ENCODE data around the gene SLC36A3. TPM values are rescaled to one million over a fixed set of nuclear protein-coding genes. Genes with fewer than 3 reads are reported as not detected.
"Not testable (repeated sequence)": the region's sequence is repeated elsewhere in the genome, so short reads cannot be mapped to it uniquely, and the experiment has no call there.

Gene SLC36A3
- total RNA-seq, 3 donors from 2014 or later (not counting 1 experiment from before 2014, with no cell fraction given) = not detected

DNA sequence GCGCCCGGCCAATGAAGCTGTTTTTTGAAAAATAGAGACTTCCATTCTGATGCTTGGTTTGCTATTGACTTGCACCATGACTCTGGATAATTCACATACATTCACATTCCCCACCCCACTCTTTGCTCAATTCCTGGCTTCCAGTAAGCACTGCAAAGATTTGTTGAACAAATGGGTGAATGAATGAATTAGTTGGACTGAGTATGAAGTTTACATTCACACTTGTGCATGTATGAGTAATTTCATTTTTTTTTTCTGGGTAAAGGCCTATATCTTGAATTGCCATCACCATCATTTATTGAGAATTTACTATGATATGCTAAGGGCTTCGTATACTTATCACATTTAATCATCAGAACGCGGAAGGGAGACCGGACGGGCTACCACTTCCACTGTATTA, 65.9 kb downstream of the SLC36A3 start:
- DNase-seq (no peak), ATAC-seq (no peak)
- peaks cover 17% of the 10 kb centered on the region in 2 donors for H3K4me1 Mint-ChIP-seq
- Histone ChIP-seq H3K9me3 (ENCODE audit: control insufficient read depth, insufficient read depth, low read length) (no peaks in the 10 kb centered on the region), H3K36me3 (ENCODE audit: control insufficient read depth, insufficient read depth, low read length) (no peaks in the 10 kb centered on the region), H3K4me1 (ENCODE audit: control insufficient read depth, insufficient read depth, low read length) (peaks cover 21% of the 10 kb centered on the region), H3K27me3 (ENCODE audit: control insufficient read depth, insufficient read depth, low read length) (no peaks in the 10 kb centered on the region), H3K4me3 (ENCODE audit: low read length) (no peak overlapping the region), H3K27ac (ENCODE audit: low read length) (no peak overlapping the region)
- no peaks in the 10 kb centered on the region for H3K36me3 Mint-ChIP-seq
- intact Hi-C loops (cut with micrococcal nuclease) = loop anchor here (5.0 kb wide), 1 partner anchor 80 kb away; the partner anchor contains the start of gene ANXA6
- H3K9me3 Mint-ChIP-seq = no peaks in the 10 kb centered on the region
- H3K27me3 Mint-ChIP-seq (ENCODE audit: low read depth in 2 of 2) = no peaks in the 10 kb centered on the region
- H3K27ac Mint-ChIP-seq = no peak overlapping the region
- TF ChIP-seq, protein P1, sequence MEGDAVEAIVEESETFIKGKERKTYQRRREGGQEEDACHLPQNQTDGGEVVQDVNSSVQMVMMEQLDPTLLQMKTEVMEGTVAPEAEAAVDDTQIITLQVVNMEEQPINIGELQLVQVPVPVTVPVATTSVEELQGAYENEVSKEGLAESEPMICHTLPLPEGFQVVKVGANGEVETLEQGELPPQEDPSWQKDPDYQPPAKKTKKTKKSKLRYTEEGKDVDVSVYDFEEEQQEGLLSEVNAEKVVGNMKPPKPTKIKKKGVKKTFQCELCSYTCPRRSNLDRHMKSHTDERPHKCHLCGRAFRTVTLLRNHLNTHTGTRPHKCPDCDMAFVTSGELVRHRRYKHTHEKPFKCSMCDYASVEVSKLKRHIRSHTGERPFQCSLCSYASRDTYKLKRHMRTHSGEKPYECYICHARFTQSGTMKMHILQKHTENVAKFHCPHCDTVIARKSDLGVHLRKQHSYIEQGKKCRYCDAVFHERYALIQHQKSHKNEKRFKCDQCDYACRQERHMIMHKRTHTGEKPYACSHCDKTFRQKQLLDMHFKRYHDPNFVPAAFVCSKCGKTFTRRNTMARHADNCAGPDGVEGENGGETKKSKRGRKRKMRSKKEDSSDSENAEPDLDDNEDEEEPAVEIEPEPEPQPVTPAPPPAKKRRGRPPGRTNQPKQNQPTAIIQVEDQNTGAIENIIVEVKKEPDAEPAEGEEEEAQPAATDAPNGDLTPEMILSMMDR (IDR thresholded peaks at IDR 0.05) = no peak
- 100% methylated on average over 2 of the region's 7 CpGs for WGBS (ENCODE audit: insufficient coverage)
- no peak overlapping the region for H3K4me3 Mint-ChIP-seq

DNA sequence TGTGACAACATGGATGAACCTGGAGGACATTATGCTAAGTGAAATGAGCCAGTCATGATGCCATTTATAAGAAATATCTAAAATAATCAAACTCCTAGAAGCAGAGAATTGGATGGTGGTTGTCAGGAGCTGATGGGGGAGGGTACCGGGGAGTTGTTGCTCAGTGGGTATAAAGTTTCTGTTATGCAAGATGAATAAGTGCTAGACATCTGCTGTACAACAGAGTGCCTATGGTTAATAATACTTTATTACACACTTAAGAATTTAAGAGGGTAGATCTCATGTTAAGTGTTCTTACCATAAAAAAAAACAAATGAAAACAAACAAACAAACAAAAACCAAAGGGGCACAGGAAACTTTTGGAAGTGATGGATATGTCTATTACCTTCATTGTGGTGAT, 66.7 kb downstream of the SLC36A3 start:
- Mint-ChIP-seq H3K4me1 (peaks cover 17% of the 10 kb centered on the region in 2 donors), H3K9me3 (no peaks in the 10 kb centered on the region), H3K4me3 (no peak overlapping the region), H3K36me3 (no peaks in the 10 kb centered on the region), H3K27ac (no peak overlapping the region), H3K27me3 (ENCODE audit: low read depth in 2 of 2) (no peaks in the 10 kb centered on the region)
- Histone ChIP-seq H3K4me3 (ENCODE audit: low read length) (no peak overlapping the region), H3K4me1 (ENCODE audit: control insufficient read depth, insufficient read depth, low read length) (peaks cover 21% of the 10 kb centered on the region), H3K36me3 (ENCODE audit: control insufficient read depth, insufficient read depth, low read length) (no peaks in the 10 kb centered on the region), H3K27ac (ENCODE audit: low read length) (no peak overlapping the region), H3K9me3 (ENCODE audit: control insufficient read depth, insufficient read depth, low read length) (no peaks in the 10 kb centered on the region), H3K27me3 (ENCODE audit: control insufficient read depth, insufficient read depth, low read length) (no peaks in the 10 kb centered on the region)
- 83% methylated on average over 1 of the region's 1 CpG for WGBS (ENCODE audit: insufficient coverage)
- ATAC-seq (no peak), DNase-seq (no peak)
- TF ChIP-seq, protein P1 (IDR thresholded peaks at IDR 0.05) = no peak
- intact Hi-C loops (cut with micrococcal nuclease) = loop anchor here (5.0 kb wide), 1 partner anchor 80 kb away; the partner anchor contains the start of gene ANXA6

DNA sequence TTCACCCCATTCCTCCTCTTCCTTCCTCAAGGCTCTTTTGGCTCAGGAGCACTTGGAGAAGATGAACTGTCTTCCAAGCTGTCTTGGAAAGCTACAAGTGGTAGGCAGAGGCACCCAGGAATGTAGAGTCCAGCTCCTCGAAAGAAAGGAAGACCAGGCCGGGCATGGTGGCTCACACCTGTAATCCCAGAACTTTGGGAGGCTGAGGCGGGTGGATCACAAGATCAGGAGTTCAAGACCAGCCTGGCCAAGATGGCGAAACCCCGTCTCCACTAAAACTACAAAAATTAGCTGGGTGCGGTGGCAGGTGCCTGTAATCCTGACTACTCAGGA, 68.4 kb downstream of the SLC36A3 start:
- peak overlapping the region; percentile 41 to 72 for H3K27ac Mint-ChIP-seq
- not testable (repeated sequence) for DNase-seq; H3K27me3 Mint-ChIP-seq (ENCODE audit: low read depth in 2 of 2); ATAC-seq; H3K27me3 ChIP-seq (ENCODE audit: control insufficient read depth, insufficient read depth, low read length); H3K36me3 ChIP-seq (ENCODE audit: control insufficient read depth, insufficient read depth, low read length); H3K4me3 Mint-ChIP-seq; H3K36me3 Mint-ChIP-seq; H3K4me3 ChIP-seq (ENCODE audit: low read length); H3K9me3 ChIP-seq (ENCODE audit: control insufficient read depth, insufficient read depth, low read length); H3K9me3 Mint-ChIP-seq
- 97% methylated on average over 6 of the region's 6 CpGs for WGBS (ENCODE audit: insufficient coverage)
- peaks cover 17% of the 10 kb centered on the region in 2 donors for H3K4me1 Mint-ChIP-seq
- intact Hi-C loops (cut with micrococcal nuclease) = loop anchor here (5.0 kb wide), 1 partner anchor 78 kb away; the partner anchor contains the start of gene ANXA6
- Histone ChIP-seq H3K4me1 (ENCODE audit: control insufficient read depth, insufficient read depth, low read length) (peaks cover 21% of the 10 kb centered on the region), H3K27ac (ENCODE audit: low read length) (peak overlapping the region; percentile 59)

DNA sequence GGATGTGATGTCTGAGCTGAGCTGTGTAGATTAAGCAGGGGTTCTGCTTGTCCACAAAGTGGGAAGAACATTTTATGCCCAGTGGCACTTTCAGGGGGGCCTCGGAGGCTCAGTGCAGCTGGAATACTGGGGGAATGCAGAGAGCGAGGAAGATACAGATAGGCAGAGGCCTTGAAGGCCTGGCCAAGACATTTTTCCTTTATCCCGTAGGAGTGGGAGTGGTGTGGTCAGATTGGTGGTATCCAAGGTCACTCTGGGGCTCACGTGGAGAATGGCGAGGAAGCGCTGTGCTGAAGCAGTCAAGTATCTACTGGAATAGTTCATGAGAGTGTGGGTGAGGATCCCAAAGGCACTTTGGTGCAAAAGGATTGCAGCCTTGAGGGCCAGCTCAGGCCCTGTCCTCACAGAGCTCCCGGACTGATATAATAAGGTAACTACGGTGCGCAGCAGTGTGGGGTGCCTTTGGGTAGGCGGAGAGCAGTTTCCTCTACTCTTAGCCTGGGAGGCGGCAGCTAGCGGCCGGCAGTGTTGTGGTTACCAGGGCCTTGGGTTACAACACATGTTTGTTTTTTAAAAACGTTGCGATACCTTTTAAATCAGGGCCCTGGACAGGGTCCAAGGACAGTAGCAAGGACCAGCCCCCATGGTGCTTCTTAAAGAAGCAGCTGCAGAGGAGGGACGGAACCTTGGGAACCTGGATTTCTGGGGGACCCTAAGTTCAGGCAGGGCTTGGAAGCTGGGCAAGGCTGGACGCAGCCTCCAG, 68.9 kb downstream of the SLC36A3 start:
- Mint-ChIP-seq H3K9me3 (no peaks in the 10 kb centered on the region), H3K4me1 (peaks cover 17% of the 10 kb centered on the region in 2 donors), H3K27ac (peak overlapping the region; percentile 41 to 72), H3K4me3 (peak overlapping the region; percentile 46), H3K27me3 (ENCODE audit: low read depth in 2 of 2) (no peaks in the 10 kb centered on the region), H3K36me3 (no peaks in the 10 kb centered on the region)
- intact Hi-C loops (cut with micrococcal nuclease) = loop anchor here (5.0 kb wide), 2 partner anchors 77 to 97 kb away; partner anchors contain the start of gene ANXA6
- Histone ChIP-seq H3K27me3 (ENCODE audit: control insufficient read depth, insufficient read depth, low read length) (no peaks in the 10 kb centered on the region), H3K9me3 (ENCODE audit: control insufficient read depth, insufficient read depth, low read length) (no peaks in the 10 kb centered on the region), H3K27ac (ENCODE audit: low read length) (peak overlapping the region; percentile 59), H3K4me1 (ENCODE audit: control insufficient read depth, insufficient read depth, low read length) (peaks cover 21% of the 10 kb centered on the region), H3K36me3 (ENCODE audit: control insufficient read depth, insufficient read depth, low read length) (no peaks in the 10 kb centered on the region), H3K4me3 (ENCODE audit: low read length) (no peak overlapping the region)
- ATAC-seq (peak; percentile 71 to 89 (median 77)), DNase-seq (peak; percentile 21 to 43)
- TF ChIP-seq, protein P1 (IDR thresholded peaks at IDR 0.05) = no peak
- 38% methylated on average over 17 of the region's 17 CpGs for WGBS (ENCODE audit: insufficient coverage)
